ENCODE results near the gene QRFPR.
"Not testable (repeated sequence)": the region's sequence is repeated elsewhere in the genome, so short reads cannot be mapped to it uniquely, and the experiment has no call there.

The QRFPR gene

DNA sequence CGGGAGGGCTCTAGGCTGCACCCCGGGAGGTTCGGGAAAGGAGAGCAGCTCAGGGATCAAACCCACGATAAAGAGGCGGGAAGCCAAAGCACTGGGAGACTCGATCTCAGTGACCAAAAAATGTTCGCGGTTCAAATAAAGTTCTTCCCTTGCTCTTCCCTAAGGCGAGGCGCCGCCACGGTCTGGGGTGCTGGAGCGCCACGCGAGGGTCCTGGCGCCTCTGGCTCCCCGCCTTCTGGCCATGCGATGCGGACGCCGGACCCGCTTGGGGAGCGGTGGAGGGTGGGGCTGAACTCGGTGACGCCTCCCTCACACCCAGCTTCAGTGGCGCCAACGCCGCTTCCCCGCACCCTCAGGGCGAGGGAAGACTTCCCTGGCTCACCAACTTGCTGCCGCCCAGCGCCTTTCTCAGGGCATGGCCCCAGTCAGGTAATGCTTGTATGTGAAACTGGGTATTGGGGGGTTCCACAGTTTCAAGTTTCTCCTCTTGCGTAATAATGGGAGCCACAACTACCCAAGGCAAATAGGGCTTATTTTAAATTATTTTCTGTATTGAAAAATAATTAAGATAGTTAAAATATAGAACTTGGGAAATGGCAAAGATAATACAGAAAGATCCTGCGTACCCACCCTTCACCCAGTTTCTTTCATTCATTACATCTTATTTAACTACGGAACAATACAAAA lies at the start of gene QRFPR:
Gene QRFPR, minus strand, starts transcription at position 243 of the 687 bp plus-strand sequence. CDS start 371 bp downstream, outside the sequence.
- DNase-seq (ENCODE audit: low read depth in 2 of 2): no peak

DNA sequence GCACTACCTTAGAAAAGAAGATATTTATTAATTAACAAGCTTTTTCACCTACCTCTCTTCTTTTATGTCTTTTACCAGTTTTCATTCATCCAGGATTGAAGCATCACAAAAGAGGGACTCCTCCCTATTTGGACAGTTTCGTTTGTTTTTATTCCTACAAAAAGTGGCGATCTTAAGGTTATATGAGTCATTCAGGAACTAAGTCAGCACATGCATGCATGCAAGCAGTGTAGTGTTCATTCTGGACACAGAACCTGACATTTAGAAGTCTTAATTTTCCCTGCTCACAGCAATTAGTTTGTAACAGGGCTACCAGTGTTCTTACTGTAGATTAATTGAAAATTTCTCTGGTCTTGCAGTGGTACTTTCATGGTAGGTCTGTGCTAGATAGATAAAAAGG lies 47.9 kb upstream of the QRFPR start:
- no peak for DNase-seq (ENCODE audit: low read depth in 2 of 2)

DNA sequence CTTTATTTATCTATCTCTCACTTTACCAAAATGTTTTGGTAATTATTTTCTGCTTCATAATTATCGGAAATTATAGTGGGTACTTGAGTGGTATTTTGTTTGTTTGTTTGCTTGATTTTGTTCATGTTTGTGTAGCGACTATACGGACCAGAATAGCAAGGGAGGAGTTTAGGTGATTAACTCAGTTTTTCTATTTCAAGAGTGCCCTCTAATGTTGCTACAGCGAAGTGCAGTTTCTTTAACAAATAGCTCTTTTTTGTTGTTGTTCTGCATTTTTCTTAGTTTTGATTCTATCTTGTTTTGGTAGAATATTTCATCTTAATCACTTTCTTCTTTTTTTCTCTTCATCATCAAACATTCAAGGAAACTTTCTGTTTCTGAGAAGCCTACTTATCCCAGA lies 40.8 kb upstream of the QRFPR start:
- no peak for DNase-seq (ENCODE audit: low read depth in 2 of 2)

DNA sequence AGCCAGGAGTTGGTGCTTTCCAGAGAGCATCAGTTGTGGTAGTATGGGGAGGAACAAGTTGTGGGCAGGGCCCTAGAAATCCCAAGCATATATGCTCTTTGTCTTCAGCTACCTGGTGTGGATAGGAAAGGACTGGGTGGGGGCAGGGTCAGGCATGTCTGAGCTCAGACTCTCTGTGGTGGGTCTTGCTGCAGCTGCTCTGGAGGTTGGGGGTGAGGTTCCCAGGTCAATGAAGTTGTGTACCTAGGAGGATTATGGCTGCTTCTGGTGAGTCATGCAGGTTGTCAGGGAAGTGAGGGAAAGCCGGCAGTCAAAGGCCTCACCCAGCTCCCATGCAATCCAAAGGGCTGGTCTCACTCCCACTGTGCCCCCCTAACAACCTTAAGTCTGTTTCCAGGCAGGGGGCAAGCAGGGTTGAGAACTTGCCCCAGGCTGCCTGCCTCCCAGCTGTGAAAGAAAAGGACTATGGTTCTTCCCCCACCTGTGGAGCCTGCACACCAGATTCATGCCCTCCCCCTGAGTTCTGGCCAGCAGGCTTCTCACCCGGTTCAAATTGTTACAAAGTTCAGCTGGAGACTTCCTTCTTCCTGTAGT lies 30.4 kb upstream of the QRFPR start:
- no peak for DNase-seq (ENCODE audit: low read depth in 2 of 2)

DNA sequence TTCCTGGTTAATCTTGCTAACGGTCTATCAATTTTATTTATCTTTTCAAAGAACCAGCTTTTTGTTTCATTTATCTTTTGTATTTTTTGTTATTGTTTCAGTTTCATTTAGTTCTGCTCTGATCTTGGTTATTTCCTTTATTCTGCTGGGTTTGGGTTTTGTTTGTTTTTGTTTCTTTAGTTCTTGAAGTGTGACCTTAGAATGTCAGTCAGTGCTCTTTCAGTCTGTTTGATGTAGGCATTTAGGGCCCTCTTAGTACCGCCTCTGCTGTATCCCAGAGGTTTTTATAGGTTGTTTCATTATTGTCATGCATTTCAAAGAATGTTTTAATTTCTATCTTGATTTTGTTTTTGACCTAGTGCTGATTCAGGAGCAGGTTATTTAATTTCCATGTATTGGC lies 27.7 kb upstream of the QRFPR start:
- DNase-seq (ENCODE audit: low read depth in 2 of 2): not testable (repeated sequence)

DNA sequence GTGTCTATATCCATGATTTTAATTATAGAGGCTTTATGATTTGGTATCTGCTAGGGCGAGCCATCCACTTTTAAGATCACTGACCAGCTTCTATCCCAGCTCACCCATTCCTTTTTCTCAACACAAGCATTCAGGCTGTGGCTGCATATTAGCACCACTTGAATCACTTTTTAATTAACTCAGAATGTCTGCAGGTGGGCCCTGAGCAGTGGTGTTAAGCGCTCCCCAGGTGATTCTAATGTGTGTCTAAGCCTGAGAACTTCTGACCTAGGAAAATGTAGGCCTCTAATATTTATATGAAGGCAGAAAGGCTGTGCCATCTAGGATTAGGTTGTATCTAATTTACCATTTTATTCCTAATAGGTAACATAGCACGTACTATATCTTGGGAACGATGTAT lies 19.8 kb upstream of the QRFPR start:
- DNase-seq (ENCODE audit: low read depth in 2 of 2): no peak

DNA sequence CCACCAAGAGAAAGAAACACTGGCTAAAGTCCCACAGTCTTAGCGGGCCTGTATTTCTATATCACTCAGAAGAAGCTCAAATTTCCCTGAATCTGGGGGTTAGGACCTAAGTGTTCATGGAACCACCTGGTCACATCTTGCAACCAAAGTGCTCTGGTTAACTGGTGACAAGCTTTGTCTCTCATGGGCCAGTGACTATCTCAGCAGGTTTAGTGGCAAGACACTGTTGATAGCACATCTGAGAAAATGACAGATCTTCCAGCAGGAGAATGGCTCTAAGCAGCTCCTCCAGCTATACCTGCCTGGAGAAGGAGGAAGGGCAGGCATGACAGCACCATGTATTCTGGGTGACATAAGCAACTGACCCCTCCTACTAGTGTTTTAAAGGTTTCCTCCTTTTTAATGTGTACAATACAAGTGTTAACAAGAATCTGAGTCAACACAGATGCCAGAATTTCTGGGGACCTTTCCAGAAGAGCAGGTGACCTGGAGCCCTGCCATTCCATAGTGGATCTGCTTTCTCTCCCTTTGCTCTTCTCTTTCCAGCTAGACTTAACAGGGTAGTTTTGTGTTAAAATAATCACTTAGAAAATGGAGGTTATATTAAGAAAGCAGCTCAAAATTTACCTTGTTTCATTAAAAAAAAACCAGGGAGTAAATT lies 17.3 kb upstream of the QRFPR start:
- no peak for DNase-seq (ENCODE audit: low read depth in 2 of 2)

DNA sequence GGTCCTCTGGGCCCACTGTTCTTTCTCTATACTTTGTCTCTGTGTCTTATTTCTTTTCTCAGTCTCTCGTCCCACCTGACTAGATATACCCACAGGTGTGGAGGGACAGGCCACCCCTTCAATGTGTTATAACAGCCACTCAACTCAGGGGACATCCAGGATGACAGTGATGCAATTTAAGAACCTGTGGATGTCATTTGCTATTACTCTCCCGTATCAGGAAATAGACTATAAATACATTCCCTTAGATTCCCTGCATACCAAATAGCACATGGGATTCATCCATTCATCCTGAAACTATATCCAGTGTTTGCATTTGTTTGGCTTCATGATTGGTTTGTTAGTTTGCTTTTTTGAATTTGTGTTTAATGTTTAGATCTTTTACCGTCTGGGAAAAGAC lies 16.6 kb upstream of the QRFPR start:
- no peak for DNase-seq (ENCODE audit: low read depth in 2 of 2)

DNA sequence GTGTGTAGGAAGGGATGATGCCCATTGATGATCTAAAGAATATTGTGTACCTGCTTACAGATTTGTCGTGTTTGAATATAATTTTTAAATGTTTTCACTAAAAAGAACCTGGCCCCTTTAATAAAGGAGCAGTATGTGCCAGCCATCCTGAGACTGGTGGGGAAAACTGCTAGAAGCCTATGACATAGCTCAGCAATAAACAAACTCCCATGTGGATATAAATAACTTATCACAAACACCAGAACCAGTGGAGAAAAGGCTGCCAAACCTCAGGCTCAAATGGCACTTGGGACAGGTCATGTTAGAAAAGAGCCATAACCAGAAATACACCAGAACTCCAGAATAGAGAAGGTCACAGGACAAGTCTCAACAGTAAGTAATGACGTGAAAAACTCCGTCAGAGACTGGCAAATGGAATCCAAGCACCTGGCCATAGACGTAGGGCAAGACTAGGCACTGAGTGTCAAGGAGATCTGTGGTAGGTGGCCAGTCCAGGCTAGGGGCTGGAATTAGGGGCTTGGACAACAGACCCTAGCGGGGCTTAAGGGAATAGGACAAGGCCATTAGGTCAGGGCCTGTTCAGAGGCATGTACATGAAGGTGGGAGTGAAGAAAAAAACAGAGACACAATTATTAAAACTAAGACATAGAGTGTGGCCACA lies 11.7 kb upstream of the QRFPR start:
- no peak for DNase-seq (ENCODE audit: low read depth in 2 of 2)

DNA sequence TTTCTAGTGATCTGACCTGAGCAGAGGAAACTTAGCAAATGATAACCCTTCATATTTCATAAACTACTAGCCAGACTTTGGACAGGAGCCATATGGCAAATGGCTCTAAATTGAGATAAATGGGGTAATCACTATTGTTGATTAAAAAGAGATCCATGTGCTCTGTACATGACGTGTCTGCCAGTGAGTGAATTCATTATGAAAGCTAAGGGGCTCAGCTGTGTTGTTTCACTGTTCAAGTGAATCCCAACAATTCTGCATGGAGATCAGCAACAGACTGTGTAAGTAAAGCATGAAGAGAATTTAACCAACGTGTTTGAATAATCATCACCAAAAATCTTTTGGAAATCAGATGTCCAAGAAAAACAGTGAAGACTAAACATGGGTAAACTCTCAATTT lies 9.5 kb upstream of the QRFPR start:
- DNase-seq (ENCODE audit: low read depth in 2 of 2): no peak

DNA sequence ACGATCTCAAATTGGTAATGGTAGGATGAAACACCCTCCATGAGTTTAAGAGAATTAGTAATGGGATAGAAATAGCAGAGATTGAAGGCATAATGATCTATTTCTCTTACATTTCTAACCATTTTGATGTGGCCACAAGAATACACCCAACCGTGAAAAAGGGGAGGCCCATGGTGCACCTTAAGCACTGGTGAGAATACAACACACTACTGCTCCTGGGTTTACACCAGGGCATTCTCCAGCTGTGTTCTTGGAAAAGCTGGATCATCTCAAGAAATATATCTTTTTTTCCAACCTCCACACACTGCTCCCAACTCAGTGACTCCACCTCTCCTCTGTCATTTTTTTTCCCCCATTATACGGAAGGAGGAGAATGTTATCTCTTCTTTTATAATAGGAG lies 1.5 kb downstream of the QRFPR start:
- no peak for DNase-seq (ENCODE audit: low read depth in 2 of 2)

DNA sequence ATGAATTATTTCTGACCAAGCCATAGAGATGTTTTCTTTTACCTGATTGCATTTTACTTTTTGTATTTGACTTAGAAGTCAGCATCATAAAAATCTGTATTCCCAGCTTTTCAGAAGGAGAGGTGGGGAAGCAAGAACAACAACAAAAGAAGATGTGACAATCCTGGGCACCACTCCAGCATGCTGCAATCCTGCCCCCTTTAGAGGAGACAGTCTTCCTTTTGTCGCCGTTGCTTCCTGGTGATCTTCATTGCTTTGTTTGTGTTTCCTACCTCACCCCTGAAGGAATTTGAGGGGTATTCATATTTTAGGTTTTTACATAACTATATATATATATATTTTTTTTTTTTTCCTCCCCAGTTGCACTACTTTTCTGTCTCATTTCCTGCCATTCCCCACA lies 3.7 kb downstream of the QRFPR start:
- no peak for DNase-seq (ENCODE audit: low read depth in 2 of 2)

DNA sequence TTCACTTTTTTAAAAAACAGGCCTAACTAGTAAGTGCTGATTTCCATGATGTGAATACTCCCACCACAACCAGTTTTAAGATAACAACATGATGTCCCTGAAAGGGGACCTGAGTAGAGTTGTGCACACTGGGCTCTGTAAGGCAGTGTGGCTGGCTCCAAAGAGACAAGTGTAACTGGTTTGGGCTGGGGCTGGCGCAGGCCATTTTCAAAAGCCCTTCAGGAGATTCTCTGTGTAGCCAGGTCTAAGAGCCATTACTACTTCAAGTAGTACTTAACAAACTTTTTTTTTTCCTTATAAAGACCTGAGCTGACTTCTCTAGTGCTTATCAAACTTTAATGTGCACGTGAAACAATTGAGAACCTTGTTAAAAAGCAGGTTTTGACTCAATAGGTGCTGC lies 4.3 kb downstream of the QRFPR start:
- no peak for DNase-seq (ENCODE audit: low read depth in 2 of 2)

DNA sequence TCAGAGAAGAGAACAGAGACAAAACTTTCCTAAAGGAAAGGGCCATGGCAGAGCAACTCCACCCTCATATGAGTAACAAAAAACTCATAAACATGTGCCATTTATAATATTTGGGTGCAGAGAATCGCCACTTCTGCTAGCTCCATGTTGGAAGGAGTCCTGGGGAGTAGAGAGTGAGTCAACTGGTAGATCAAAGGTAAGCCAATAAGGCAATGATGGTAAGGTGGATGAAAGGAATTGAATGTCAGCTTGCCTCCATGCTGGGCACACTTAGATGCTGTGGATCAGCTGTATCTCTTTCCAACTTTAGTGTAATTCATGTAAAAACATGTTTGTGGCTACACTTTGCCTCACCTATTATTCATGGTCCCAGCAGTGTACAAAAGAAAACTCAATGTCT lies 4.7 kb downstream of the QRFPR start:
- no peak for DNase-seq (ENCODE audit: low read depth in 2 of 2)

DNA sequence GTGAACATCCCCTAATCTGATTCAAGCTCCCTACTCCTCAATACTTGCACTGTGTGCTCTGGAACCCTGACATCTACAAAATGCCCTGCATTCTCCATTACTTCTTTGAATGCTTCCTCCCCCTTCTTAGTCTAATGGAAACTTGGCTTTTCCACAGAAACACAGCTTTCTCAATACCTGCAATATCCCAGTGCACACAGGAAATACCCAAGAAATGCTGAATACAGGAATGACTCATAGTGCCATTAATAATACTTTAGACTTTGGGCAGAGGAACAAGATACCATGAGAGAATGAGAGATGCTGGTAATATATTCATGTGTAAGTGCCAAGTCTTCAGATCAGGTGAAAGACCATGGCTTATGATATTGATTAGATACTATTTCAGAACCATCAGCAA lies 5.6 kb downstream of the QRFPR start:
- no peak for DNase-seq (ENCODE audit: low read depth in 2 of 2)

DNA sequence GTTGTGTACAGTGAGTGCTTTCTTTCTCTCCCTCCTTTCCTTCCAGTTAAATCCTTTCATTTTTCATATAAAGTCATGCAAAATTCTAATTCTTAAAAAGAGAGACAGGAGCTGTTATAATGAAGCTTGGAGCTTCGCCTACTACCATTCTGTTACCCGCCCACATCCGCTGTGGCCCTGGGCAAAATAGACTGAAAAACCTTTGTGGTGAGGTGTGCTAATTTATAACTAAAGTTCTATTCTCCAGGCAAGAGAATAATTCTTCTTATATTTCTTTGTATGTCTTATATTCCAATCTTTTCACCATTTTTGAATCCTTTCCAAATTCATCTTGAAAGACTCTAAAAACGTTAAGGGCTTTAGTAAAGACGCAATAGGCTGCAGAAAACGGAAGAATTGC lies 7.0 kb downstream of the QRFPR start:
- no peak for DNase-seq (ENCODE audit: low read depth in 2 of 2)

DNA sequence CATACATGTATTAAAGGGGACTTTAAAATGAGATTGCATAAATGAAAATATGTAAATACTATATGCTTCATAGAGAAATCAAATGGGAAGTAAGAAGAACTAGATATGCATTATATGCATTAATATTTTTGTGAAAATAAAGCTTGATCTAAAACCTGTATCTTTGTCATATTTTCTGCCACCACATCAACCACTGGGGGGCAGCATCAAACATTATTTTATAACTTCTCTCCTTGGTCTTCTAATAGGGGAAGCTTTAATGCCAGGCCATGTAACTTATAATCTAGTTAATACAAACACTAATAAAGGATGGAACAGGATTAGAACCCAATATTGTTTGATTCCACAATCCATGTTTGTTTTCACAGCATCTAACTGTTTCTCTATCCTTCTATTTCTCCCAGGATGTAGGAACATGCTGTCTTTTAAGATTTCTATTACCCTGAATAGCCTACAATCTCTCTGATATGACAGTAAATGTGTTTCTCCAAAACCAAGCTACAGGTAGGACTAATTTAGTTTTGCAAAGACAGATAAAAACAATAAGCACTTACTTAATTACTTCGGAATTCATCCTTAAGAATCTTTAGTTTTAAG lies 10.0 kb downstream of the QRFPR start:
- peak; percentile 10 to 14 for DNase-seq (ENCODE audit: low read depth in 2 of 2)

DNA sequence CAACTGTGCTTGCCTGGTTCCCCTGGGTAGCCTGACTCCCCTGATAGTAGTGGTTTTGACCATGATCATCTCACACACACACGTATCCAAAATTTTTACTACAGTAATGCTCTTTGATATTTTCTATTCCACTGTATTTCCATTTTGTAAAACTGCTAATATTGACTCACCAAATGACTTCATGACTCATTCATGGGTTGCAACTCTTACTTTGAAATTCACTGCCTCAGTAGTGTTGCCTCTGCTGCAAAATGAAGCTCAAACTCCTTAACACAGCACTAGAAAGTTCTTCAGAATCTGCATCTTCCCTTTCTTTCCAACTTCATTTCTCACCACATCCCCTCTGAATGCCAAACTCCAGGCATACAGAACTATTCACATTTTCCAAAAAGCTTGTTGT lies 20.3 kb downstream of the QRFPR start:
- DNase-seq (ENCODE audit: low read depth in 2 of 2): no peak

DNA sequence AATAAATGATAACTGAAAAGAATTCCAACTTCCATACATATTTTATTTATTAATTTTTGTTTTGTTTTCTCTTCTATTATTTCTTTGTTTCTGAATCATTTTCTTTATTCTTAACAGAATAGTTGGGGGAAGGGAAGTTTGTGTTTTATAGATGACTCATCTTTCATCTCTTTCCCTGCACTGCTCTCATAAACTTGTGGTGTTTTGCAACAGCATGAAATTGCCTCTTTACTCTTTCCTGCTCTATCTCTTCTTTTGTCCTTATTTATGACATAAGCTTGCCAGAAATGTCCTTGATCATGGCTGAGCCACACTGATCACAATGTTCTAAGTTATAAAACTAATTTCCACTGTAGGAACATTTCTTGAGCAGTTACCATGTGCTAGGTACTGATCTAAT lies 22.3 kb downstream of the QRFPR start:
- DNase-seq (ENCODE audit: low read depth in 2 of 2): no peak

DNA sequence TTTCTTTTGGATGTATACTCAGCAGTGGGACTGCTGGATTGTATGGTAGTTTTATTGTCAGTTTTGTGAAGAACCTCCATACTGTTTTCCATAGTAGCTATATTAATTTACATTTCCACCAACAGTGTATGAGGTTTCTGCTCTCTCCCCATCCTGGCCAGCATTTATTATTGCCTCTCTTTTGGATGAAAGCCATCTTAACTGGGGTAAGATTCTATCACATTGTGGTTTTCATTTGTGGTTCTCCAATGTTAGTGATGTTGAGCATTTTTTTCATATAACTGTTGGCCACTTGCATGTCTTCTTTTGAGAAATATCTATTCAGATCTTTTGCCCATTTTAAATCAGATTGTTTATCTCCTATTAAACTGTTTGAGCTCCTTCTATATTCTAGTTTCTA lies 27.6 kb downstream of the QRFPR start:
- no peak for DNase-seq (ENCODE audit: low read depth in 2 of 2)

DNA sequence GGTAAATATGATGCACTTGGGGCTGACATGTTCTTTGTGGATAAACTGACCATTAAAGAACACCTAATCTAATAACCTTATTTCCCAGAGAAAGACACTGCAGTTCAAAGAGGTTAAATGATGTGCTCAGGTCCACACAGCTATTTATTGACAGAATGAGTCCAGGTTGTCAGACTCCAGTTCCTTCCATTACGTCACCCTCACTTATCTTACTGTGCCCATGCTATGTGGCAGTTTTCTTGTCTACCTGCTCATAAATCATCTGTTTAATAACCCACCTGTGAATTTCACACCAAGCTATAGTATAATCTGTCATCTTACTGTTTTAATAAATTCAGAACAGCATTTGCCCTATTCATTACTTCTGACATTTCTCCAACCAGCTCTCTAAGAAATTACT lies 36.7 kb downstream of the QRFPR start:
- no peak for DNase-seq (ENCODE audit: low read depth in 2 of 2)

DNA sequence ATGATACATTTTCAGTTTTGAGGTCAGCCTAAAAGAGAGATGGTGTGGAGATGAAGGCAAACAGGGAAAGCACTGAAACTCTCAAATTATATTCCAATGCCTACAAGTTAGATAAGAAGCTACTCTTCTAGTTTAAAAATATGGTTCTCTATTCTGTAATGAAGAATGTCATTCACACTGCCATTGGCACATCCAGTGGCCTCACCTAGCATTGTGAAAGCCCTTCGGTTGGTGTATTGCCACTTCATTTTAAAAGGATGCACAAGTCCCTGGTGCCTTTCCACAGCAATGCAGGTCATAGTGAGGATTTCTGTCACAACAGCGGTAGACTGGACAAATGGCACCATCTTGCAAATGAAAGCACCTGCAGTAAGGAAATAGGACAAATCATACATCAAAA lies 40.6 kb downstream of the QRFPR start:
- DNase-seq (ENCODE audit: low read depth in 2 of 2): no peak

DNA sequence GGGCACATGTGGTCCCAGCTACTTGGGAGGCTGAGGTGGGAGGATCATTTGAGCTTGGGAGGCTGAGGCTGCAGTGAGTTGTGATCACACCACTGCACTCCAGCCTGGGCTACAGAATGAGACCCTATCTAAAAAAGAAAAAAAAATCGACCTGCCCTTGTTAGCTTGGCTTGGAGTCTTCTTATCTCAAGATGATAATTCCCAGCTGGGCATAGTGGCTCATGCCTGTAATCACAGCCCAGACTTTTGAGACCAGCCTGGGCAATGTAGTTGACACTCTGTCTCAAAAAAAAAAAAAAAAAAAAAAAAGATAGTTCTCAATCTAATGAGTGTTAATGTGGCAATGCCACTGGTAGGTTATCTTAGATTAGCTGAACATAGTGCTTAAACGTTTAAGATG lies 41.0 kb downstream of the QRFPR start:
- no peak for DNase-seq (ENCODE audit: low read depth in 2 of 2)

Data from stimulated activated CD4-positive, alpha-beta T cell treated with anti-CD3 and anti-CD28 coated beads, Interleukin-1b, Interleukin-23, amount 100 ng/mL, for 4 hours (primary cell).